ENCODE results near the gene CDK9.
"Not testable (repeated sequence)": the region's sequence is repeated elsewhere in the genome, so short reads cannot be mapped to it uniquely, and the experiment has no call there.

Gene CDK9

DNA sequence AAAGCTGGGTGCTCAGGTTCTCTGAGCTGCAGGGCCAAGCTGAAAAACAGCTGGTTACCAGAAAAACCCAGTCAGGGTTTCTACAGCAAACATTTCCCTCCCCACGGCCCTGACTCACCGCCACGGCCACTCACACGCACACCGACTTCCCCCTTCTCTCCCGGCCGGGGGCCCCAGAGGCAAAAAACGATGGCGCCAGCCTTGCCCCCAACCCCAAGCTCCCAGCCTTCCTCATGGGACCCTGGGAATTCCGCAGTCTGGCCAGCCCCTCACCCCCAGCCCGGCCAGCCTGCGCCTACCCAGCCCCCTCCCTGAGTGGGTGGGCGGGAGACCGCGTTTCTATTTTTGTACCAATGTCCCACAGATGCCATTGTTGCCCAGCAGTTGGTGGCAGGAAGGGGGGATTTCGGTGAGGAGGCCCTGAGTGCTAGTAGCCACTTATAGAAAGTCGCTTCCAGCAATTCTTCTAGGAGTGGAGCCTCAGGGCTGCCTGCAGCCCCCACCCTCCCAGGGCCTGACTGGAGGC lies 50.2 kb downstream of the CDK9 start:
- CTCF ChIA-PET = no interaction called here
- POLR2A ChIA-PET = no interaction called here
- no peak for DNase-seq (ENCODE audit: extremely low spot score)
- TF ChIP-seq FOXK2 (IDR thresholded peaks at IDR 0.05) (no peak), FOXA1 (IDR thresholded peaks at IDR 0.05) (no peak), LEF1 (IDR thresholded peaks at IDR 0.05; ENCODE audit: borderline replicate concordance) (no peak), SP1 (IDR thresholded peaks at IDR 0.05) (no peak), NFRKB (IDR thresholded peaks at IDR 0.05) (no peak), L3MBTL2 (conservative IDR thresholded peaks at IDR 0.05) (no peak), FOXM1 (IDR thresholded peaks at IDR 0.05; ENCODE audit: borderline replicate concordance) (no peak), BHLHE40 (IDR thresholded peaks at IDR 0.05; ENCODE audit: borderline replicate concordance) (no peak), CTBP1 (IDR thresholded peaks at IDR 0.05; ENCODE audit: borderline replicate concordance) (no peak), TARDBP (IDR thresholded peaks at IDR 0.05) (no peak), ARNT (IDR thresholded peaks at IDR 0.05) (no peak), ZNF384 (IDR thresholded peaks at IDR 0.05) (no peak), ELF4 (IDR thresholded peaks at IDR 0.05) (no peak)
- TF ChIP-seq, protein P1, sequence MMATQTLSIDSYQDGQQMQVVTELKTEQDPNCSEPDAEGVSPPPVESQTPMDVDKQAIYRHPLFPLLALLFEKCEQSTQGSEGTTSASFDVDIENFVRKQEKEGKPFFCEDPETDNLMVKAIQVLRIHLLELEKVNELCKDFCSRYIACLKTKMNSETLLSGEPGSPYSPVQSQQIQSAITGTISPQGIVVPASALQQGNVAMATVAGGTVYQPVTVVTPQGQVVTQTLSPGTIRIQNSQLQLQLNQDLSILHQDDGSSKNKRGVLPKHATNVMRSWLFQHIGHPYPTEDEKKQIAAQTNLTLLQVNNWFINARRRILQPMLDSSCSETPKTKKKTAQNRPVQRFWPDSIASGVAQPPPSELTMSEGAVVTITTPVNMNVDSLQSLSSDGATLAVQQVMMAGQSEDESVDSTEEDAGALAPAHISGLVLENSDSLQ (IDR thresholded peaks at IDR 0.05) = no peak

DNA sequence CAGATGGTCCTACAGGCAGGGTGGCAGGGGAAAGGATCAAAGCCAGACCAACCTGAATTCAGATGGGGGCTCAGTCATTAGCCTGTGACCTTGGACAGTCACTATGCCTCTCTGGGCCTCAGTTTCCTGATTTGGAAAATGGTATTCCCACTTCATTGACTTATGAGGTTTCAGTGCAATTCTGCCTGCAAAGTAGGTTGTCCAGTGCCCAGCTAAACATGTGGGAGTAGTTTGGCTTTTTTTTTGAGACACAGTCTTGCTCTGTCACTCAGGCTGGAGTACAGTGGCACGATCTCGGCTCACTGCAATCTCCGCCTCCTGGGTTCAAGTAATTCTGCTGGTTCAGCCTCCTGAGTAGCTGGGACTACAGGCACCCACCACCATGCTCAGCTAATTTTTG lies 50.7 kb downstream of the CDK9 start:
- CTCF ChIA-PET; POLR2A ChIA-PET; DNase-seq (ENCODE audit: extremely low spot score): not testable (repeated sequence)

DNA sequence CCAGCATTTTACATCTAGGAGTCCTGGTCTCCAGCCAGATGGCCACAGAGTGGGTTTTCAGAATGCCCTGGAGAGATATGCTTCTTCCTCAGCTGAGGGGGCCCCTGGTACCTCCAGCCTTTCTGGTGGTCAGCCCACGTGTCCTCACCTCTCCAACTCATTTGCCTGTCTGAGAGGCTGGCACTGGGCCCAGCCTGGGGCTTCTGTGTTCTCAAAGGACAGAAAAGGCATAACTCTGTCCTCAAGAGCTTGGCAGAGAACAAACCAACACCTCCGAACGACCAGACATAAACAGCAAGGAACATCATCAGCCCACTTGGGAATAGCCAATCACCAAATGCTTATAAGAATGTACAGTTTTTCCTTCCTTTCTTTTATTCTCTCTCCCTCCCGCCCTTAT lies 51.5 kb downstream of the CDK9 start:
- ChIA-PET POLR2A (no interaction called here), CTCF (no interaction called here)
- TF ChIP-seq SP1 (IDR thresholded peaks at IDR 0.05) = no peak
- TF ChIP-seq L3MBTL2 (conservative IDR thresholded peaks at IDR 0.05) = no peak
- TF ChIP-seq BHLHE40 (IDR thresholded peaks at IDR 0.05; ENCODE audit: borderline replicate concordance) = no peak
- no peak for TF ChIP-seq HDGF (IDR thresholded peaks at IDR 0.05; ENCODE audit: borderline replicate concordance)
- no peak for TF ChIP-seq FOXK2 (IDR thresholded peaks at IDR 0.05)
- no peak for TF ChIP-seq LEF1 (IDR thresholded peaks at IDR 0.05; ENCODE audit: borderline replicate concordance)
- no peak for TF ChIP-seq CTBP1 (IDR thresholded peaks at IDR 0.05; ENCODE audit: borderline replicate concordance)
- no peak for DNase-seq (ENCODE audit: extremely low spot score)

DNA sequence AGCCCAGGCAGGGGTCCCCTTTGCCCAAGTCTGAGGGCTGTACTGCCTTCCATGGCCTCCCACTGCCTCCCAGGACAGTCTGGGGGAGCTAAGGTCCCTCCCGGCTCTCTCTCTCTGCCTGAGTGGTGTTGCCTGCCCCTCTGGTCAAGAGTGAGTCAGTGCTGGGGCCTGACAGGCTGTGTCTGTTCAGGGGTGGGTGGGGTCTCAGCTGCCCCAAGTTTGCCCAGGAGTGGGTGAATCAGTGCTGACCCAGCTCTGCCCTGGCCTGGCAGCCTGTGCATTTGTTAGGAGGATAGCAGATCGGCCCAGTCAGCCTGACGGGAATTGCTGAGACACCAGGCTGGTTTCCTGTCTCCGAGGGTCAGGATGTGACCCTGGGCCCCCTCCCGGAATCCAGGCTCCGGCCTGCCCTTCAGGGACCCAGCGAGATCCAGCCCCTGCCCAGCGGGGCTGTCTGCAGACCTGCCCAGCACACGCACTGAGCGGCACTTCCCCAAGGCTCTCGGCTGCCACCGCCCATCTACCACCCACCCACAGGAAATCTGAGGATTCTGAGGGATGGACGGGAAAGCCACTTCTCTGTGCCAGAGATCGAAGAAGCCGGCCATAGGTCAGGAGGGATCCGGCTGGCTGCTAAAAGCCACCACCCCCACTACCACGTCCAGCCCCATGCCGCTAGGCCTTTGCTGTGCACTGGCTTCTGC lies 52.7 kb downstream of the CDK9 start:
- no peak for TF ChIP-seq ELF4 (IDR thresholded peaks at IDR 0.05)
- TF ChIP-seq LEF1 (IDR thresholded peaks at IDR 0.05; ENCODE audit: borderline replicate concordance) = no peak
- no peak for TF ChIP-seq FOXA1 (IDR thresholded peaks at IDR 0.05)
- no peak for TF ChIP-seq ARNT (IDR thresholded peaks at IDR 0.05)
- TF ChIP-seq FOXK2 (IDR thresholded peaks at IDR 0.05) = no peak
- TF ChIP-seq ZNF384 (IDR thresholded peaks at IDR 0.05) = no peak
- no peak for TF ChIP-seq BHLHE40 (IDR thresholded peaks at IDR 0.05; ENCODE audit: borderline replicate concordance)
- no peak for TF ChIP-seq NFRKB (IDR thresholded peaks at IDR 0.05)
- TF ChIP-seq L3MBTL2 (conservative IDR thresholded peaks at IDR 0.05) = no peak
- no peak for TF ChIP-seq TARDBP (IDR thresholded peaks at IDR 0.05)
- no peak for TF ChIP-seq SUZ12 (IDR thresholded peaks at IDR 0.05)
- TF ChIP-seq CTBP1 (IDR thresholded peaks at IDR 0.05; ENCODE audit: borderline replicate concordance) = no peak
- no peak for TF ChIP-seq HDGF (IDR thresholded peaks at IDR 0.05; ENCODE audit: borderline replicate concordance)
- no peak for TF ChIP-seq FOXM1 (IDR thresholded peaks at IDR 0.05; ENCODE audit: borderline replicate concordance)
- TF ChIP-seq, protein P1 (IDR thresholded peaks at IDR 0.05) = no peak
- no peak for TF ChIP-seq SP1 (IDR thresholded peaks at IDR 0.05)
- ChIA-PET POLR2A (no interaction called here), CTCF (no interaction called here)
- no peak for DNase-seq (ENCODE audit: extremely low spot score)
